Measurements from ENCODE around the gene STRN3. TPM values are rescaled to one million over a fixed set of nuclear protein-coding genes. Genes with fewer than 3 reads are reported as not detected.
A peak's percentile ranks its signal among the peaks of the same experiment; 100 is the strongest.
"Not testable (repeated sequence)": the region's sequence is repeated elsewhere in the genome, so short reads cannot be mapped to it uniquely, and the experiment has no call there.

The STRN3 gene
- total and polyA plus RNA-seq, 7 experiments from 2014 or later, result 3.5 to 28.7 (median 24.8) TPM

DNA sequence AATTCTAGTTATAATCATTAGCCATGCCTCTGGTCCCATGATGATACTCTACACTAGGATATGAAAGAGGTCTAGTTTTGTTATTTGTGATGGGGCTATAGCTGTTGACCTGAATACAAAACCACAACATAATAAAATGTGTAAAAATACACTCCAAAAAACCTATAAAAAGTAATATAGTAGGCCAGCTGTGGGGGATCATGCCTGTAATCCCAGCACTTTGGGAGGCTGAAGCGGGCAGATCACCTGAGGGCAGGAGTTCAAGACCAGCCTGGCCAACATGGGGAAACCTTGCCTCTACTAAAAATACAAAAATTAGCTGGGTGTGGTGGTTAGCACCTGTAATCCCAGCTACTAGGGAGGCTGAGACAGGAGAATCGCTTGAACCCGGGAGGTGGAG lies 129.1 kb downstream of the STRN3 start:
- POLR2A ChIA-PET; H3K27me3 ChIP-seq (ENCODE audit: control insufficient read depth in 2 of 2, insufficient read depth in 2 of 2, low read length in 2 of 2); H3K27me3 Mint-ChIP-seq; CTCF ChIA-PET; ATAC-seq; H3K9me3 ChIP-seq (ENCODE audit: control insufficient read depth in 2 of 3, low read length in 3 of 3); H3K27ac ChIP-seq (ENCODE audit: low read depth, low read length); H3K4me1 ChIP-seq (ENCODE audit: control insufficient read depth in 2 of 2, insufficient read depth in 2 of 2, low read length in 2 of 2); DNase-seq; H3K9me3 Mint-ChIP-seq; H3K4me3 Mint-ChIP-seq; H3K4me3 ChIP-seq (ENCODE audit: low read length); intact Hi-C loops (cut with micrococcal nuclease); H3K4me1 Mint-ChIP-seq: not testable (repeated sequence)
- peaks cover 10 to 43% (median 30%) of the 10 kb centered on the region in 5 donors for H3K36me3 Mint-ChIP-seq
- H3K27ac Mint-ChIP-seq, result peak overlapping the region in 1 of 9 donors; percentile 51
- H3K36me3 ChIP-seq (ENCODE audit: control insufficient read depth in 2 of 3, insufficient read depth in 3 of 3, low read length in 3 of 3), result peaks cover 0 to 23% (median 10%) of the 10 kb centered on the region in 3 experiments

DNA sequence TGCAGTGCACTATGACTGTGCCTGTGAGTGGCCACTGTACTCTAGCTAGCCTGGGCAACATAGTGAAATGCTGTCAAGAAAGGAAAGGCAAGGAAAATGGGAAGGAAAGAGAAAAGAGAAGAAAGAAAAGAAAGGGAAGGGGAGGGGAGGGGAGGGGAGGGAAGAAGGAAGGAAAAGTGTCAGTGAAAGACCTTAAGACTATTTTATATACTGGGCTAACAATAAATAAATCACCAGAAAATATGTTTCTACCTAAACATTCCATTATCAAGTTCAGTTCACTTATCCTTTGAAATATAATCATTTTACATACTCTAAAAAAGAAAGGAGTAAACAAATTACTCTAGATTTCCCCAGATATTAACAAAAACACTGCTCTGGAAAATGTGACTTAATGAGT lies 129.7 kb downstream of the STRN3 start:
- no peaks in the 10 kb centered on the region for H3K9me3 Mint-ChIP-seq
- Histone ChIP-seq H3K36me3 (ENCODE audit: control insufficient read depth in 2 of 3, insufficient read depth in 3 of 3, low read length in 3 of 3) (peaks cover 0 to 17% (median 10%) of the 10 kb centered on the region in 3 experiments), H3K27me3 (ENCODE audit: control insufficient read depth in 2 of 2, insufficient read depth in 2 of 2, low read length in 2 of 2) (no peaks in the 10 kb centered on the region), H3K4me1 (ENCODE audit: control insufficient read depth in 2 of 2, insufficient read depth in 2 of 2, low read length in 2 of 2) (no peaks in the 10 kb centered on the region), H3K4me3 (ENCODE audit: low read length) (no peak overlapping the region), H3K9me3 (ENCODE audit: control insufficient read depth in 2 of 3, low read length in 3 of 3) (no peaks in the 10 kb centered on the region), H3K27ac (ENCODE audit: low read depth, low read length) (no peak overlapping the region)
- intact Hi-C loops (cut with micrococcal nuclease), result no loop called here
- ChIA-PET POLR2A (no interaction called here), CTCF (no interaction called here)
- H3K4me3 Mint-ChIP-seq, result no peak overlapping the region
- H3K27ac Mint-ChIP-seq, result peak overlapping the region in 2 of 9 donors; percentile 14 to 83
- no peak for DNase-seq
- peaks cover 0 to 6% (median 2%) of the 10 kb centered on the region in 7 donors for H3K4me1 Mint-ChIP-seq
- no peak for ATAC-seq
- peaks cover 10 to 42% (median 30%) of the 10 kb centered on the region in 5 donors for H3K36me3 Mint-ChIP-seq
- no peaks in the 10 kb centered on the region for H3K27me3 Mint-ChIP-seq

DNA sequence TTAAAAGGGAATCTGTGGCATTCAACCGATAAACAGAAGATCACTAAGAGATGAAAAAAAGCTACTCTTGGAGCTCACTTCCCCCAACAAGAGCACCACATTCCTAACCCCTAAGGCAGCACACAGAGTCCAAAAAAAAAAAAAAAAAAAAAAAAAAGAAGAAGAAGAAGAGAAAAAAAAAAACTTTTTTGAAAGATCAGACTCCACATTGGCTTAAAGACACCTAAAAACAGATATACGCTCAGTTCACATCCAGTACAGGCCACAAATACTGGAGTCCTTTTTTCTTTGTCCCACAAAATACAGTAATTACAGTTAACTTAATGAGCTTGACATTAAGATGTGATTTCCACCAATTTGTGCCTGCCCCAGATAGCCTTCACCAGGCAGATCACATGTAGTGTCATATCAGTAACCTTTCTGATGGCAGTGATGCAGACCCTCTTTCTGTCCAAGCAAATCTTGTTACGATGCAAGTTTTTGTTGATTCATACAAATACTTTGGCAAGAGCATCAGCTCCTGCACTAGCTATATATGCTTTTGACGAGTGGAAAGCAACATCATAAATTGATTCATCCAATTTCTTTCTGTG lies 131.2 kb downstream of the STRN3 start:
- intact Hi-C loops (cut with micrococcal nuclease), result no loop called here
- no peaks in the 10 kb centered on the region for H3K27me3 ChIP-seq (ENCODE audit: control insufficient read depth in 2 of 2, insufficient read depth in 2 of 2, low read length in 2 of 2)
- peaks cover 0 to 6% (median 2%) of the 10 kb centered on the region in 7 donors for H3K4me1 Mint-ChIP-seq
- no peaks in the 10 kb centered on the region for H3K4me1 ChIP-seq (ENCODE audit: control insufficient read depth in 2 of 2, insufficient read depth in 2 of 2, low read length in 2 of 2)
- CTCF ChIA-PET, result no interaction called here
- H3K9me3 ChIP-seq (ENCODE audit: control insufficient read depth in 2 of 3, low read length in 3 of 3), result no peaks in the 10 kb centered on the region
- no peaks in the 10 kb centered on the region for H3K27me3 Mint-ChIP-seq
- H3K27ac Mint-ChIP-seq, result peak overlapping the region in 3 of 9 donors; percentile 19 to 38 (median 33)
- no peak overlapping the region for H3K27ac ChIP-seq (ENCODE audit: low read depth, low read length)
- H3K36me3 Mint-ChIP-seq, result peaks cover 10 to 40% (median 30%) of the 10 kb centered on the region in 5 donors
- no peaks in the 10 kb centered on the region for H3K9me3 Mint-ChIP-seq
- ATAC-seq (no peak), DNase-seq (no peak)
- H3K36me3 ChIP-seq (ENCODE audit: control insufficient read depth in 2 of 3, insufficient read depth in 3 of 3, low read length in 3 of 3), result peaks cover 0 to 16% (median 10%) of the 10 kb centered on the region in 3 experiments
- no peak overlapping the region for H3K4me3 Mint-ChIP-seq
- POLR2A ChIA-PET, result interaction anchor here (1.4 kb wide), 1 partner anchor 14 kb away, joined by 3 read pairs; no protein-coding TSS in a partner anchor
- no peak overlapping the region for H3K4me3 ChIP-seq (ENCODE audit: low read length)

DNA sequence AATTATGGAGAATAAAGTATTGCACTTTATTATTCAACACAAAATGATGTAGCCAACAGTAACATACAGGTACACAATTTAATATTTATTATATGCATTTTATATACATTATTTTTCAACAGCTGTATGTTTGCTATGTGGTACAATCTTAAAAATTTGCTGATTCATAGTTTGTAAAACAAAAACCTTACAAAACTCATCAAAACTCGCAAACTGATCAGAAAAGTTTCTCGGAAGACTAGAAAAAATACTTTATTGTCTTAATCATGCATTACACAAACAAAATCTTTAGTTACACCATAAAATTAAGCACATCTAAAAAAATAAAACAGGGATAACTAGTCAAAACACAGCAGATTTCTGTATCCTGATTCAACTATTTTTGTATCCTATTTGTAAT lies 132.4 kb downstream of the STRN3 start:
- H3K36me3 ChIP-seq (ENCODE audit: control insufficient read depth in 2 of 3, insufficient read depth in 3 of 3, low read length in 3 of 3), result peaks cover 0 to 16% (median 10%) of the 10 kb centered on the region in 3 experiments

DNA sequence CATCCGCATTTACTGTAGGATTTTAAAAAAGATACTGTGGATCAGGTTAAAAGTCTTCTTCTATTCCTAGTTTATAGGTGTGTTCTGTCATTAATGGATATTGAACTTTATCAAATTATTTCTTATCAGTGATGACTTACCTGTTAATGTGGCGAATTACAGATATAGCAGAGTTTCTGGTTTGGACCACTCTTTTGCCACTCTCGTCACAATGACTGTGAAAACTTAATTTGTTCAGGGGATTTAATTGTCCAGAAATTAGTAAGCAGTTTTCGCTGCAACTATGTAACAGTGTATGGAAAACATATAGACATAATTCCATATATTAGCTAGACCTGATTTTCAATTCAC lies 137.0 kb downstream of the STRN3 start:
- peaks cover 0 to under 1% (median 0%) of the 10 kb centered on the region in 3 experiments for H3K36me3 ChIP-seq (ENCODE audit: control insufficient read depth in 2 of 3, insufficient read depth in 3 of 3, low read length in 3 of 3)
- peak overlapping the region in 2 of 9 donors; percentile 26 to 32 for H3K27ac Mint-ChIP-seq
- ChIA-PET POLR2A (no interaction called here), CTCF (no interaction called here)
- no peak overlapping the region for H3K4me3 Mint-ChIP-seq
- no peak overlapping the region for H3K4me3 ChIP-seq (ENCODE audit: low read length)
- H3K4me1 Mint-ChIP-seq, result peaks cover 0 to 5% (median 2%) of the 10 kb centered on the region in 7 donors
- H3K27me3 Mint-ChIP-seq, result peaks cover 0 to 2% (median 0%) of the 10 kb centered on the region in 5 donors
- DNase-seq (no peak), ATAC-seq (no peak)
- intact Hi-C loops (cut with micrococcal nuclease), result no loop called here
- H3K27me3 ChIP-seq (ENCODE audit: control insufficient read depth in 2 of 2, insufficient read depth in 2 of 2, low read length in 2 of 2), result no peaks in the 10 kb centered on the region
- H3K9me3 ChIP-seq (ENCODE audit: control insufficient read depth in 2 of 3, low read length in 3 of 3), result no peaks in the 10 kb centered on the region
- H3K9me3 Mint-ChIP-seq, result peaks cover 0 to 1% (median 0%) of the 10 kb centered on the region in 11 donors
- no peaks in the 10 kb centered on the region for H3K4me1 ChIP-seq (ENCODE audit: control insufficient read depth in 2 of 2, insufficient read depth in 2 of 2, low read length in 2 of 2)
- peaks cover 0 to 14% (median 0%) of the 10 kb centered on the region in 5 donors for H3K36me3 Mint-ChIP-seq
- H3K27ac ChIP-seq (ENCODE audit: low read depth, low read length), result no peak overlapping the region

More for the DNA sequence above, 132.4 kb downstream of the STRN3 start:
- intact Hi-C loops (cut with micrococcal nuclease), result no loop called here
- no peak overlapping the region for H3K27ac Mint-ChIP-seq
- H3K36me3 Mint-ChIP-seq, result peaks cover 6 to 32% (median 26%) of the 10 kb centered on the region in 5 donors
- ChIA-PET POLR2A (interaction anchor here (1.4 kb wide), 1 partner anchor 13 kb away, joined by 3 read pairs; no protein-coding TSS in a partner anchor), CTCF (no interaction called here)
- Histone ChIP-seq H3K27ac (ENCODE audit: low read depth, low read length) (no peak overlapping the region), H3K9me3 (ENCODE audit: control insufficient read depth in 2 of 3, low read length in 3 of 3) (no peaks in the 10 kb centered on the region), H3K4me3 (ENCODE audit: low read length) (no peak overlapping the region), H3K27me3 (ENCODE audit: control insufficient read depth in 2 of 2, insufficient read depth in 2 of 2, low read length in 2 of 2) (no peaks in the 10 kb centered on the region), H3K4me1 (ENCODE audit: control insufficient read depth in 2 of 2, insufficient read depth in 2 of 2, low read length in 2 of 2) (no peaks in the 10 kb centered on the region)
- DNase-seq (no peak), ATAC-seq (no peak)
- peaks cover 0 to 6% (median 0%) of the 10 kb centered on the region in 7 donors for H3K4me1 Mint-ChIP-seq
- no peaks in the 10 kb centered on the region for H3K27me3 Mint-ChIP-seq
- no peaks in the 10 kb centered on the region for H3K9me3 Mint-ChIP-seq
- H3K4me3 Mint-ChIP-seq, result no peak overlapping the region

DNA sequence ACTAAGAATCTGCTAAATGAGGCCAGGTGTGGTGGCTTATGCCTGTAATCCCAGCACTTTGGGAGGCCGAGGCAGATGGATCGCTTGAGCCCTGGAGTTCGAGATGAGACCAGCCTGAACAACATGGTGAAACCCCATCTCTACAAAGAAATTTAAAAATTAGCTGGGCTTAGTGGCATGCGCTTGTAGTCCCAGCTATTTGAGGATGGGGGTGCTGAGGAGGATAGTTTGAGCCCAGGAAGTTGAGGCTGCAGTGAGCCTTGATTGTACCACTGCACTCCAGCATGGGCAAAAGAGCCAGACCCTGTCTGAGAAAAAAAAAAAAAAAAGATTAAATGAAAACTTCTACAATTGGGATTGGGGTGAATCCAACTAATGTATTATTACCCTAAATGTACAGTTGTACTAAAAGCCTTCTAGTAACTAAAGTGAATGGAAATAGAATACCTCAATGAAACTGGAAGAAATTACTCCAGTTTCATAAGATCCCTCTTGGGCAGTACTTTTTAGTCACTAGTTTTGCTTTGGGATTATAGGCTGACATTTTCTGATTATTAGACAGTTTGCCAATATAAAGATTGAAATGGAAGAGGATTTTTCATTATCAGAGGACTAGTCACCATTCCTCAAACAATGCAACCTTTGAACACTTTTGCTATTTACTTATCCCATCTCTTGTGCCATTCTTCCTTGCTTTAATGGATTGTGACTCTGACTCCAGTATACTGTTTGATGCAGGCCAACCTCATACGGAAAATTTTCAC lies 137.5 kb downstream of the STRN3 start:
- Histone ChIP-seq H3K9me3 (ENCODE audit: control insufficient read depth in 2 of 3, low read length in 3 of 3) (no peaks in the 10 kb centered on the region), H3K4me3 (ENCODE audit: low read length) (no peak overlapping the region), H3K4me1 (ENCODE audit: control insufficient read depth in 2 of 2, insufficient read depth in 2 of 2, low read length in 2 of 2) (no peaks in the 10 kb centered on the region), H3K36me3 (ENCODE audit: control insufficient read depth in 2 of 3, insufficient read depth in 3 of 3, low read length in 3 of 3) (no peaks in the 10 kb centered on the region), H3K27ac (ENCODE audit: low read depth, low read length) (no peak overlapping the region), H3K27me3 (ENCODE audit: control insufficient read depth in 2 of 2, insufficient read depth in 2 of 2, low read length in 2 of 2) (no peaks in the 10 kb centered on the region)
- Mint-ChIP-seq H3K27me3 (peaks cover 0 to 2% (median 0%) of the 10 kb centered on the region in 5 donors), H3K36me3 (peaks cover 0 to 14% (median 0%) of the 10 kb centered on the region in 5 donors), H3K9me3 (peaks cover 0 to 1% (median 0%) of the 10 kb centered on the region in 11 donors), H3K4me1 (peaks cover 0 to 5% (median 2%) of the 10 kb centered on the region in 7 donors), H3K4me3 (no peak overlapping the region), H3K27ac (peak overlapping the region in 2 of 9 donors; percentile 32 to 40)
- ChIA-PET POLR2A (no interaction called here), CTCF (no interaction called here)
- no peak for ATAC-seq
- intact Hi-C loops (cut with micrococcal nuclease), result no loop called here
- no peak for DNase-seq

All from naive thymus-derived CD4-positive, alpha-beta T cell (primary cell).